Stimulated activated naive CD4-positive, alpha-beta T cell treated with Interleukin-2 at 50 U/mL for 16 hours (primary cell): Measurements from ENCODE around the gene PDIA2.

Experiments
- DNase-seq: peaks from one replicate; lab custom pipeline; 2025; lab: John Stamatoyannopoulos, UW

Gene PDIA2

DNA sequence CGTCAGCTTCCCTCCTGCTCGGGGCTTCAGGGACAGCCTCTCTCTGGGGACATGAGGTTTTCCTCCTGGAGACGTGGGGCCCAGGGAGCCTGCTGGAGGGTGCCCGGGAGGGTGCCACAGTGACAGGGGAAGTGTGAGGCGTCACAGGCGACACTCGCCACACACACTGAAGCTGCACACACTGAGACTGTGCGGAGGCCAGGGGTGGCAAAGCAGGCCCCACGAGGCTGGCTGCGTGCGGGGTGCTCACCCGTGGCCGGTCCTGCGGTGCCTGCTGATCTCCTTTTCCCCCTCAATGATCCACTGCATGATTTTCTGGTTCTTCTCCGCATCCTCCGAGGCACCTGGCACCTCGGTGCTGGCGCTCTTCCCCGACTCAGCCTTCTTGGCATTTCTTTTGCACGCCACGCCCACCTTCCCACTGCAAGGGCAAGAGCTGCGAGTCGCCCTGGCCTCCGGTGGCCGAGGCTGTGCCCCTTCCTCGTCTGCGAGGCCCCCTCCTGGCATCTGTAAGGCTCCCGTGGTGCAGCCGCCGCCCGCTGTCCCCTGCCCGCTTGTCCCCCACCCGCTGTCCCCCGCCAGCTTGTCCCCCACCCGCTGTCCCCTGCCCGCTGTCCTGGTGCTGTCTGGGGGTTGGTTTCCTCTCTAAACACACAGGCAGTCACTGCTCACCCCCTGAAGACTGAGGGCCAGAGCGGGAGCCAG lies 14.0 kb downstream of the PDIA2 start:
- DNase-seq, result no peak

DNA sequence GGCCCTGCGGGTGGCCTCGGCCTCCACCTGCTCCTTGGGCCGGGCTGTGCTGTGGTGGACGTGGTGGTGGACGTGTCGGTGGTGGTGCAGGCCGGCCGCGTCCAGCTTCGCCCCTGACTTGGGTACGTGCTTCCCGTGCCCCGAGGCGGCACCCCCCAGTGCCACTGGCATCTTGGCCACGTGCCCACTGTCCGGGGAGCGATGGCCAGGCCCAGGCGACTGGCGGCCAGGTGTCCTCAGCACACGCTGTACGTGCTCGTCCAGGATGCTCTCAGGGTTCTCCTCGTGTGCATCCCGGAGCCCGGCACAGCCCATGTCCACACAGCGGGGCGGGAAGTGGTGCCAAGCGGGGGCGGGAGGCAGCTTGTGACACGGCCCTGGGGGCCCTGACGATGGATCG lies 14.9 kb downstream of the PDIA2 start:
- no peak for DNase-seq

DNA sequence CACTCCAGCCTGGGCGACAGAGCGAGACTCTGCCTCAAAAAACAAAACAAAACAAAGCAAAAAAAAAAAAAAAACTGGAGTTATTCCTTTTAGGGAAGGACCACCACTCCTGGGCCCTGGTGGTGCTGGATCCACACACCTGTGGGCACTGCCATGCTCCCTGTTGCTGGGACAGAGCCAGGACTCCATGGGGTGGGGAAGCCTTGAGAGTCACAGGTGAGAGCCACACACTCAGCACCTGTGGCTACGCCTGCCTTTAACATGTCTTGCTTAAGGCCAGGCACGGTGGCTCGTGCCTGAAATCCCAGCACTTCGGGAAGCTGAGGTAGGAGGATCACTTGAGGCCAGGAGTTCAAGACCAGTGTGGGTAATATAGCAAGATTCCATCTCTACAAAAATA lies 18.3 kb downstream of the PDIA2 start:
- DNase-seq, result no peak

DNA sequence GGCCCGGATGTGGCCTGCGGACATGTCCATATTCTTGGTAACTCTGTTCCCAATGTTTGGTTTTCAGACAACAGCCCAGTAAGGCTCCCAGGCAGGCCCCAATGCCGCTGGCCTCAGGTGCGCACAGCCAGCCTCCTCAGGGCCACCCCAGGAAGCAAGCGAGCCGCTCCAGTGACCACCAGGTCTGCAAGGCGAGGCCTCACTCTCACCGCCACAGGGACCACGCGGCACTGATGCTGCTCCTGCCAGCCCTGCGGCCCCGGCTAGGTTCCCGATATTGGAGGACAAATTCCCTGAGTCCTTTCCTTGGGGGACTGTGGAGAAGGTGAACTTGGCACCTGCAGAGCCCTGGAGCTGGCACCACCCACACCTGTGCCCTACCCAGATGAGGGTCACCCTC lies 19.0 kb downstream of the PDIA2 start:
- no peak for DNase-seq

DNA sequence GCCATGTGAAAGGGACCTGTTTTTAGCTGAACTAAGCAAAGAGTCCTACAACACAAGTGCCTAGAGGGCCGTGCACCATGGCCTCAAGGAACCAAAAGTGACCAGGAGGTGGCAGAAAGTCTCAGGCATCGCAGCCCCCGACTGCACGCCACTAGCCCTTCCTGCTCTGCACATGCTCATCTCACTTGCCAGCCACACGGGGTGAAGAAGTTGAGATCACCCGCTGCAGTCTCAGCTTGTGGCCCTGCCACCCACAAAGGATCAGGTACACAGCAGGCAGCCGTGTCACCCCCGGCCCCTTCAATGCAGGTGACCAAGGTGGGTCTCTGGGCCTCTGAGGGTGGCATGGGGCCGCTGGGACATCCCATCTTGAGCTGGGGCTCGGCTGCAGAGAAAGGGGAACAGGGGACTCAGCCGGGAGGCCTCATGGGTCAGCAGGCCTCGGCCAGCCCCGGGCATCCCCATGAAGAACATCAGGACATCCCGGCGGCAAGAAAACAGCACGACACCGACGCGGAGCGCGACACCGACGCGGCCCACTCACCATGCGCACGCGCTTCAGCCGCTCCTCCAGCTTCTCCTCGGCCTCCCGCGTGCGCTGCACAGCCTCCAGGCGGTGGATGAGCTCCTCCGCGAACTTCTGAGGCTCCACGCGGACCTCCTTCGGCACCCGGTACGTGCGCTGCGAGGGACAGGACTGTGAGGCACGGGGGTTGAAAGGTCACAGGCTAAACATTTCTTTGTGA lies 21.0 kb downstream of the PDIA2 start:
- DNase-seq, result no peak

DNA sequence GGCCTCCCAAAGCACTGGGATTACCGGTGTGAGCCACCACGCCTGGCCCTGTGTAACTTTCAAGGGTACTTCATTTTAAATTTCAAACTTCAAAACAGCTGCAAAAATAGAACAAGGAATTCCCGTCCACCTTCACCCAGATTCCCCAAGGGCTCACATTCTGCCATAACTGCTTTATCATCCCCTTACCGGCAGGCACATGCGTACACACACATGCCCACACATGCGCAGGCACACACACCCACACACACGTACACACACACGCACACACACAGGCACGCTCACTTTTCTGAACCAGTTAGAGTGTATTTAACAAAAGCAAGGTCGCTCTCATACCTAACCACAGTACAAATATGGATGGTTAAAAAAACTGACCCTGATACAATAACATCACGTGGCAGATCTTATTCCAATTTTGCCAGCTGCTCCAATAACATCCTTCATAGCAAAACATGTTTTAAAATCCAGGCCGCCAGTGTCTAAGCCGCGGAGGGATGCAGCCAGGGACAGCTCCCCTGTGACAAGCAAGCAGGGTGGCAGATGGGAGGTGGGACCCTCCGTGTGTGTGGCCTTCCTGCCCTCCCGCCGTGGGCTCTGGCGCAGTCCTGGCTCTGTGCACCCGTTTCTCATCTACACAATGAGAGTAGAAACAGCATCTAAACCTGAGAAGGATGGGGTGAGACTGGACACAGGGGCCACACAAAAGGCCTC lies 23.1 kb downstream of the PDIA2 start:
- DNase-seq, result no peak

DNA sequence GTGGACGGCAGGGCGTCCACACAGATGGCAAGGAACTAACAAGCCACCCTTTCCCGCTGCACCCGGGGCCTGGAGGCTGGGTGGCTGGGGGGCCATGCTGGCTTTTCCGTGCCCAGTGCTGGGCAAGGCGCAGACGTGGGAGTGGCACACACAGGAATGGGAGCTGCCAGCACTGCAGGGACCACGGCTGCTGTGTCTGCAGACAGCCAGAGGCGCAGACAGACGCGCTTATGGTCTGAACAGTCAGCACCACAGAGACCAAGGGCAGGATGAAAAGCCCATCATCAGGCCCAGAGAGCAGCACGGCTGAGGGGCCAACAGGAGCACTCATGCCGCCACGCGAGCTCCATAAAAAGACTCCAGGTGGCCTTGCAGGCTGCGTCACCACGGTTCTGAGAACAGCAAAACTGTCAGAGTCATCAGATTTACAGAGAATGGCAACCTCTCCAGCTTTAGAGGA lies 24.0 kb downstream of the PDIA2 start:
- no peak for DNase-seq

DNA sequence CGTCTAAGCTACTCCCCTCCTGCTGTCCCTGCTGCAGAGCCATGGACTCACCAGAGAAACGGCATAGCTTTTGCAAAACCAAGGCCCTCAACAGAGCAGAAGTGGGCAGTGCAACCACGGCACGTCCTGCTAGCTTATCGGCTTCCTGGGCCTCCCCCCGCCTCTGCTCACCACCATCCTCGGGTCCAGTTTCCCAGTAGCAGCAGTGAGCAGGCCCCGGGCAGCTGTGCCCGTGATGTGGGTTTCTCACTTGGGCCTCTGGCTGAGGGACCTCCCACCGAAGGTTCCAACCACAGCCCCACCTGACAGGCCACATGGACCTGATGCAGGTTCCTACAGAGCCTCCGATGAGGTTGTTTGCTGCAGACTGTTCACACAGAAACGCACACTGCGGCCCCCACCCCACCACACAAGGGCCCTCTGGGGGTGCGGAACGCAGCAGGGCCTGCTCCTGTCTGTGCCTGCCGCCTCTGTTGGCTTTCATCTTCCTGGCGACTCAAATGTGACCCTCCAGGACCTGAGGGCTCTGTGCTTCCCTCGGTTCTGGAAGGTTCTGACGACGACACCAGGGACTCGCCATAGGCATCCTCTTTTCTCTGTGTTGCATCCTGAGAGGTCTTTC lies 24.8 kb downstream of the PDIA2 start:
- DNase-seq, result no peak

DNA sequence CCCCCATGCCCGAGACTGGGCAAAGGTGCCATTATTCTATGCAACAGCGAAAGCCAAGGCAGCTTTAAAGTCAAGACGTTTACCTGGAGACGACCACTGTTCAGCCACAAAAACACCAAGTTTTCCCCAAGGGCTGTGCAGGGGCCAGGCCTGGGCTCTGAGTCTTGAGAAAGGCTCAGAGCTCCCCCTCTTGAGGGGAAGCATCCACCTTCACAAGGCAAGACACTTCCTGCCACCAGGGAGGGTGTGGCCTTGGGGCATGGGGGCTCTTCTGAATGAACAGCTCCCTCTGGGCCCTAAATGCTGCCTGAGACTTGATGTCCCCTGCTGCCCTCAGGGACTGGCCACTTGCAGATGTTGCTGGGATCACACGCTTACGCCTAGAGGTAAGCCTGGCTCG lies 26.5 kb downstream of the PDIA2 start:
- no peak for DNase-seq

DNA sequence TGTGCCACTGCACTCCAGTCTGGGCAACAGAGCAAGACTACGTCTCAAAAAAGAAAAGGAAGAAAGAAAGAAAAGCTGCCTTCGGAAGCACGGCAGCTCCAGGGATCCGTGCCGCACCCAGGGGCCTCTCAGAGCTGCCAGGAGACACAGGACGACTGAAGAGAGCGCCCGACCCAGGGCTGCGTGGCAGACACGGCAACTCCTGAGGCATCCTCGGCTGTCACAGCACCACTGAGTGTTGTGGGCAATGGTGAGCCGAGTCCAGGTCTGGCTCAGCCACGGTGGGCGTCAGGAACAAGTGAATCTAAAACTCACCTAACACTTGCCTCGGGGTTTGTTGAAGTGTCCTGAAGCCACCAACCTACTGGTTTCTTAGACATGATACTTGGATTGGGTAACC lies 28.8 kb downstream of the PDIA2 start:
- DNase-seq, result no peak

DNA sequence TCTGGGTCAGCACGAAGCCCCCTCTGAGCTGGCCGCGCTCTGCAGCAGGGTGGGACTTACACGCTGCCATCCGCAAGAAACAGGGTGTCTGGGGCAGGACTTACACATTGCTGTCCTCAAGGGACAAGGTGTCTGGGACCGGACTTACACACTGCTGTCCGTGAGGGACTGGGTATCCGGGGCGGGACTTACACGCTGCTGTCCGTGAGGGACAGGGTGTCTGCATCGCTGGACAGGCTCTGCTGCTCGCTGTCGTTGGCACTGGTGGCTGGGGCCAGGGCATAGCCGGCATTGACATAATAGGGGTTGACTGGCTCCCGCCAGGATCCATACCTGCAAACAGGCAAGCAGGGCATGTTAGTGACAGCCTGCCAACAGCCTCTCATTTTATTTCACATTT lies 31.4 kb downstream of the PDIA2 start:
- no peak for DNase-seq

DNA sequence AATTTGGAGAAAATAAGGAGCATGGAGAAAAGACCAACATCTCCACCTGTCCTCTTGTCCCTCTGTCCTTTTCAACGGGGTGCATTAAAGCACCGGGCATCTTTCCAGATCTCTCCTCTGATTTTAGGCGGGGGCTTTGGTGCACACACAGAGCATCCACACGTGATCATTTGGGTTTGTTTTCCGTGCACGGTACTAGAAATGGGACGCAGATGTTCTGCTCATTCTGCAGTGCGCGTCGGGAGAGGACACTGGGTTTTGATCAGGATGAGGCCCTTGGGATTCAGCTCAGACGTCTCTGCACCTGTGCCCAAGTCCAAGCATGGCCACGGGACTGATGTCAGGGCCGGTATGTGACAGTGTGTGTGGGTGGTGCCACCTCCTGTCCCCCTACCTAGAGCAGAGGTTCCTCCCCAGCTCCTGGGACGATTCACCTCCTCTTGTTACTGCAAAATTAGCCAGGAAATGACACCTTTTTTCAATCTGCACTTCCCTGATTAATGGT lies 31.9 kb downstream of the PDIA2 start:
- no peak for DNase-seq

DNA sequence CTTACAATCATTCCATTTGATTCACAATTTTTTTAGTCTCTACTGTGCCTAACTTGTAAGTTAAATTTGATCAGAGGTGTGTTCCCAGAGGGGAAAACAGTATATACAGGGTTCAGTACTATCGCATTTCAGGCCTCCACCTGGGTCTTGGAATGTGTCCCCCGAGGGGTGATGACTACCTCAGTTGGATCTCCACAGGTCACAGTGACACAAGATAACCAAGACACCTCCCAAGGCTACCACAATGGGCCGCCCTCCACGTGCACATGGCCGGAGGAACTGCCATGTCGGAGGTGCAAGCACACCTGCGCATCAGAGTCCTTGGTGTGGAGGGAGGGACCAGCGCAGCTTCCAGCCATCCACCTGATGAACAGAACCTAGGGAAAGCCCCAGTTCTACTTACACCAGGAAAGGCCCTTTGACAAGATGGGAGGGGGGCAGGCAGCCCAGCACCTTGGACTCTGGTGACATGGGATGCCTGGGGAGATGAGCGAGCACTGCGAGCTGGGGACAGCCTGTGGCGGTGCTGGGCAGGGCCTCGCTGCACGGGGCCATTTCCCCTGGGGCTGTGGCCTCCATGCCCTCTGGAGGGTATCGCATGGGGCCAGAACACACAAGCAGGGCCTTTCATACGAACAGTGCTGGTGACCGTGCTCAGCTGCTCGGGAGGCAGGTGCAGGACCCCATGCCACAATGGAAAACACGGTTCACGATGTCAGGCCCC lies 33.9 kb downstream of the PDIA2 start:
- DNase-seq, result no peak

DNA sequence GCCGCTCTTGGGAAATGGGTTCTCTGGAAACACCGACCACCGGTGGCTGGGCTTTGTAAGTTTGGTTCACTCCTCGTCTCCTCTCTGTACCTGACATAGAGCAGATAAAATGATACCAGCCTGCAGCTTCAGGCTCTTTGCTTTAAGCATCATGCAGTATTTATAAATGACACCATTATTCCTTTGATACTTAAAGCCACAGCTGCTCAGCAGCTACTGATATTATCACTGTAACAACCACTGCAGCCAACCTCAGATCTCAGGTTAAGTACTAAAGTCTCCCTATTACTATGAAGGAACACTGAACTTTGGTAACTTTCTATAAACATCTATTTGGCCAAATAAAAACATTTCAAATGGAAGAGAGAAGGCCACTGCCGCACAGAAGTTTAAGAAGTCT lies 34.6 kb downstream of the PDIA2 start:
- no peak for DNase-seq

DNA sequence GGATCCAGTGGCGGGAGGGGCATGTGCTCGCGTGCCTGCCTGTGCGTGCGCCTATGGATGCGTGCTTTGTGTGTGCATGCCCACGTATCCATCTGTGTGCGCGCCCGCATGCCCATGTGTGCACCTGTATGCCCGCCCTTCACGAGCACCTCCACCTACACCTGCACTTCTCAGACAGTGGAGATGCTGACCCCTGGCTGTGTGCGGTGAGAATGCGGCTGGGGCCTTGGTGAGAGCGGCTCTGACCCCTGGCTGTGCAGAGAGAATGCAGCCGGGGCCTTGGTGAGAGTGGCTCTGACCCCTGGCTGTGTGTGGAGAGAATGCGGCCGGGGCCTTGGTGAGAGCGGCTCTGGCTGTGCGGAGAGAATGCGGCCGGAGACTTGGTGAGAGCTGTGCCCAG lies 35.7 kb downstream of the PDIA2 start:
- DNase-seq, result no peak

DNA sequence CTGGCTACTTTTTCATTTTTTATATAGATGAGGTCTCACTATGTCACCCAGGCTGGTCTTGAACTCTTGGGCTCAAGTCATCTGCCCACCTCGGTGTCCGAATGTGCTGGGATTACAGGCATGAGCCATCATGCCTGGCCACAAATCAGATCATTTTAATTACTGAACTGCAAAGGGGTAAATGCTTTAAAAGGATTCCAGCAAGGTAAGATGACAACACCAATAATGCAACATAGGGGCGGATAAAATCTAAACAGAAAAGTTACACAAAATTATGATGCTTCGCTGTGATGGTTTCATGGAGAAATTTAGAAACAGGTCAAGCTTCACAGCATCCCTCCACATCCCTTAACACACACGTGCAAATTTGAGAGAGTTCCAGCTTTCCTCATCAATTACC lies 37.2 kb downstream of the PDIA2 start:
- DNase-seq, result no peak

DNA sequence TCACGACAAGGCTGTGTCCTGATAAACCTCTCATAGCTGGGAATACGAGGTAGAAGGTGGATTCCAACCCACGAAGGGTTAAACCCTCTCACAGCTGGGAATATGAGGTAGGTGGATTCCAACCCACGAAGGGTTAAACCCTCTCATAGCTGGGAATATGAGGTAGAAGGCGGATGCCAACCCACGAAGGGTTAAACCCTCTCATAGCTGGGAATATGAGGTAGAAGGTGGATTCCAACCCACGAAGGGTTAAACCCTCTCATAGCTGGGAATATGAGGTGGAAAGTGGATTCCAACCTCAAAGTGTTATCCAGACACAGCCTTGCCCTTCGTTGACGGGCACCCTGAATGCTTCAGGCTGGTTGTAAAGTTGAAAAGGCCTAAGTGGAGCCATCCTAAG lies 38.6 kb downstream of the PDIA2 start:
- no peak for DNase-seq

DNA sequence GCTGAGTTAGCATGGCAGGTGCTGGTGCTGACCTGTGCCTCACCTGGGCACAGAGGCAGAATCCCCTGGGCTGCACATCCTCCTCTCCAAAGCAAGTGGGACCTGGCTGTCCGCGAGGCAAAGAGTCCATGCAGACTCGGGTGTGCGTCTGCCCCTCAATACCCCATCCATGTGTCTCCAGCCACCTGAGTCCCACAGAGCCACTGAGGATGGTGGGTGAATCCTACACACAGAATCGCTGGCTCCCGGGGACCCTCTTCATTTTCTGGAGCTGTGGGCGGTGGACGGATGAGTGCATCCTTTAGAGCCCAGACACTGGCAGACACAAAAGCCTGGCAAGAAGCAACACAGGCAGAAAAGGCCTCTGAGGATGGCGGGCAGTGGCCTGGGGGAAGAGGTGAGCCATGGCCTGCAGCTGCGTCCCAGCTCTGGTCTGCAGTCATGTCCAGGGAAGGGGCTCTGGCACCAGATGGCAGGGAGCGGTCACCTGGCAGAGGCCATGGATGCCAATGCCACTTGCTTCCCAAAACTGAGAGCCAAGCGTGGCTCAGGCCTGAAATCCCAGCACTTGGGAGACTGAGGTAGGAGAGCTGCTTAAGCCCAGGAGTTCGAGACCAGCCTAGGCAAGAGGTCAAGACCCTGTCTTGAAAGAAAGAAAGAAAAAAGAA lies 39.6 kb downstream of the PDIA2 start:
- DNase-seq, result no peak

DNA sequence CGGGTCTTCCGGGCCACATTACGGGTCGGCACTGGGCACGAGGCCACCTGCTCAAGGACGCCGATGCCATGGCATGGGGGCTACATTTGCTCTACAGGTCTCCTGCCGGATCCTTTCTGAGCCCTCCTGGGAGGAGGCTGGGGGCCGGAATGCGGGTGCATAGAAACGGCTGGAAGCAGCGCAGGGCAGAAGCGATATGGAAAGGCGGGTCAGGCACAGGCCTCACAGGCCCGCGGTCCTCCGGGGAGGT lies 41.2 kb downstream of the PDIA2 start:
- DNase-seq, result no peak

DNA sequence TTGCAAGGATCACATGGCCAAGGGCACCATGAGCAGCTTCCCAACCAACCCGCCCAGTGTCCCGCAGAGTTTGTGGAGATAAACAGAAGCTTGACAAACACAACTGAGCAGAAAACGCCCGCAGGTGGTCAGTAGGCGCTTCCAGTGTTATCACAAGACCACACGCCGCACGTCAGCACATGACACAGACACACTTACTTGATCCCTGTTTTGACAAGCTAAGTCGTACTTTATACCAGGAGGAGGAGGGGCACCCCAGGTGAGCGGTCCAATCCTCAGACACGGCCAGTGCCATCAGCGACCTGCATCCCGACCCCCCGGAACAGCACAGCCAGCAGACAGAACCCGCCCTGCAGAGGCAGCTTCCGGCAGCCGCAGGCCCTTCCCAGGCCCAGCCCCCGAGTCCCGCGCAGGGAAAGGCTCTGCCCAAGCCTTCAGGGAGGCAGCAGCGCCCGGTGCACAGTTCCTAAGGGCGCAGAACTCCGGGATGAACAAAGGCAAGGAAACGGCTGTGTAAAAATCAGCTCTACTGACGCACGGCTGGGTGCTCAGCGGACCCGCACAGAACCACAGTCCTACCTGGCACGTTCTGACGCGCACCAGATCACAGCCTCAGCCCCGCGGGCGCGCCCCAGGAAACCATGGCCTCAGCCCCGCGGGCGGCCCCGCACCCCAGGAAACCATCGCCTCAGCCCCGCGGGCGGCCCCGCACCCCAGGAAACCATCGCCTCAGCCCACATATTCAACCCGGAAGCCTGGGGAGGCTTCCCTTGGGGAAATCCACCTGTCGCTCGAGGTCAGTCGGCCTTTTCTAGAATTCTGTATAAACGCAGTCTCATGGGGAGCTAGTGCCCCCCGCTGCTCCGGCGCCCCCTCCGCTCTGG lies 41.7 kb downstream of the PDIA2 start:
- DNase-seq, result peak; percentile 54
